Ascending aorta (tissue), 2 donors: ENCODE results near the gene ZSCAN30. TPM values are rescaled to one million over a fixed set of nuclear protein-coding genes. Genes with fewer than 3 reads are reported as not detected.
"Not testable (repeated sequence)": the region's sequence is repeated elsewhere in the genome, so short reads cannot be mapped to it uniquely, and the experiment has no call there.

Experiments used
- DNase-seq, 2 donors: peaks; one replicate each; pipeline ENCODE4 v3.0.0-alpha.2; 2019; ENCODE audit warnings: low spot score in 2 of 2
- H3K27ac ChIP-seq, 2 donors: fragments of 200-600 bp; sonication (generic); one replicate each; pipeline ENCODE4 v1.5.1; 2016 to 2017; ENCODE audit warnings: mild to moderate bottlenecking in 1 of 2
- H3K27me3 ChIP-seq: fragments of 200-600 bp; sonication (generic); one replicate; pipeline ENCODE4 v1.5.1; 2017
- H3K36me3 ChIP-seq, 2 donors: fragments of 200-600 bp; sonication (generic); one replicate each; pipeline ENCODE4 v1.5.1; 2016
- H3K4me1 ChIP-seq, 2 donors: fragments of 200-600 bp; sonication (generic); one replicate each; pipeline ENCODE4 v1.5.1; 2016 to 2017; ENCODE audit warnings: mild to moderate bottlenecking in 1 of 2
- H3K4me3 ChIP-seq, 2 donors: fragments of 200-600 bp; sonication (generic); one replicate each; pipeline ENCODE4 v1.5.1; 2016 to 2017; ENCODE audit warnings: mild to moderate bottlenecking in 1 of 2
- H3K9me3 ChIP-seq, 2 donors: fragments of 200-600 bp; sonication (generic); one replicate each; pipeline ENCODE4 v1.5.1; 2016
- CTCF ChIP-seq, 3 experiments: fragments of 200-600 bp in 2 of 3; fragments of 450-650 bp in 1 of 3; sonication (generic) in 2 of 3; IDR thresholded peaks; one replicate each; pipeline ENCODE4 v1.5.1; 2016 to 2019; ENCODE audit warnings: antibody characterized with exemption in 3 of 3, mild to moderate bottlenecking in 1 of 3, moderate library complexity in 1 of 3
- intact Hi-C: fragments of 100-400 bp; cut with DNase I; formaldehyde crosslinking; loops from one replicate; pipeline ENCODE4 v1.15.1; 2023
- total RNA-seq: library from RNA; depleted of rRNA; stranded (reverse); fragments of >200 nt; gene quantifications from one replicate; pipeline ENCODE4 v1.1.0, GENCODE V29; 2016

ZSCAN30 gene
- total RNA-seq, 1 donor from 2014 or later = 7.5 TPM

- intact Hi-C loops = no loop called here
- TF ChIP-seq CTCF (IDR thresholded peaks at IDR 0.05) = no peak
- no peak overlapping the region for H3K27ac ChIP-seq
- DNase-seq = no peak
- no peak overlapping the region for H3K4me3 ChIP-seq
- H3K36me3 ChIP-seq = no peaks in the 10 kb centered on the region
- H3K27me3 ChIP-seq = no peaks in the 10 kb centered on the region
- H3K9me3 ChIP-seq = no peaks in the 10 kb centered on the region
- H3K4me1 ChIP-seq = no peaks in the 10 kb centered on the region
These were observed 75.0 kb downstream of the ZSCAN30 start for GRCh38 chr18:35215026-35215425.

DNA sequence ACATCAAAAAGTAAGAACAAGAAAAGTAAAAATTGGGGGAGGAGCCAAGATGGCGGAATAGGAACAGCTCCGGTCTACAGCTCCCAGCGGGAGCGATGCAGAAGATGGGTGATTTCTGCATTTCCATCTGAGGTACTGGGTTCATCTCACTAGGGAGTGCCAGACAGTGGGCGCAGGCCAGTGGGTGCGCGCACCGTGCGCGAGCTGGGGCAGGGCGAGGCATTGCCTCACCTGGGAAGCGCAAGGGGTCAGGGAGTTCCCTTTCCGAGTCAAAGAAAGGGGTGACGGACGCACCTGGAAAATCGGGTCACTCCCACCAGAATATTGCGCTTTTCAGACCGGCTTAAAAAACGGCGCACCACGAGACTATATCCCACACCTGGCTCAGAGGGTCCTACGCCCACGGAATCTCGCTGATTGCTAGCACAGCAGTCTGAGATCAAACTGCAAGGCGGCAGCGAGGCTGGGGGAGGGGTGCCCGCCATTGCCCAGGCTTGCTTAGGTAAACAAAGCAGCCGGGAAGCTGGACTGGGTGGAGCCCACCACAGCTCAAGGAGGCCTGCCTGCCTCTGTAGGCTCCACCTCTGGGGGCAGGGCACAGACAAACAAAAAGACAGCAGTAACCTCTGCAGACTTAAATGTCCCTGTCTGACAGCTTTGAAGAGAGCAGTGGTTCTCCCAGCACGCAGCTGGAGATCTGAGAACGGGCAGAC lies 84.1 kb downstream of the ZSCAN30 start:
- H3K27me3 ChIP-seq, H3K27ac ChIP-seq, H3K9me3 ChIP-seq, H3K4me1 ChIP-seq, DNase-seq, intact Hi-C loops, H3K4me3 ChIP-seq, H3K36me3 ChIP-seq: not testable (repeated sequence)

GRCh38 chr18:35205199-35205712 lies 84.8 kb downstream of the ZSCAN30 start:
- no peak overlapping the region for H3K27ac ChIP-seq
- intact Hi-C loops = no loop called here
- H3K36me3 ChIP-seq = no peaks in the 10 kb centered on the region
- no peak for TF ChIP-seq CTCF (IDR thresholded peaks at IDR 0.05)
- H3K4me3 ChIP-seq = no peak overlapping the region
- H3K27me3 ChIP-seq = no peaks in the 10 kb centered on the region
- DNase-seq = no peak
- H3K9me3 ChIP-seq = no peaks in the 10 kb centered on the region
- no peaks in the 10 kb centered on the region for H3K4me1 ChIP-seq

DNA sequence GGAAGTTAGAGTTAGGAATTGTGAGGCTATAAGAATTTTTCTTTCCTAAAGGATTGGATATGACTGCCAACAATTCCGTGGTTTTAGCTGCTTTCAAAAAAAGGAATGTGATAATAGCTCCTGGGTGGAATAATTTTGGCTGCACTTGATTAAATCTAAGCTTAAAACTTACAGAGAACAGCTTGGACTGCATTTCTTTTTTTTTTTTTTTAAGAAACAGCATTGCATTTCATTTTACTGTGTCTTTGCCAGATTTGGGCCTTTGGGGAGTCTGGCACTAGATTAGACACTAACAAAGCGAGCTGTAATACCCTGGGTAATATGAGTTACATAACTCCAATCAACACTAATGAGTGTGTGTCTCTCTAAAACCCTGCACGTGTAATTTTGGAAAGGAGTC lies 87.0 kb downstream of the ZSCAN30 start:
- no peak for DNase-seq
- H3K36me3 ChIP-seq = no peaks in the 10 kb centered on the region
- no peaks in the 10 kb centered on the region for H3K4me1 ChIP-seq
- H3K27ac ChIP-seq = no peak overlapping the region
- no peak for TF ChIP-seq CTCF (IDR thresholded peaks at IDR 0.05)
- no peak overlapping the region for H3K4me3 ChIP-seq
- H3K27me3 ChIP-seq = no peaks in the 10 kb centered on the region
- no peaks in the 10 kb centered on the region for H3K9me3 ChIP-seq
- intact Hi-C loops = no loop called here

DNA sequence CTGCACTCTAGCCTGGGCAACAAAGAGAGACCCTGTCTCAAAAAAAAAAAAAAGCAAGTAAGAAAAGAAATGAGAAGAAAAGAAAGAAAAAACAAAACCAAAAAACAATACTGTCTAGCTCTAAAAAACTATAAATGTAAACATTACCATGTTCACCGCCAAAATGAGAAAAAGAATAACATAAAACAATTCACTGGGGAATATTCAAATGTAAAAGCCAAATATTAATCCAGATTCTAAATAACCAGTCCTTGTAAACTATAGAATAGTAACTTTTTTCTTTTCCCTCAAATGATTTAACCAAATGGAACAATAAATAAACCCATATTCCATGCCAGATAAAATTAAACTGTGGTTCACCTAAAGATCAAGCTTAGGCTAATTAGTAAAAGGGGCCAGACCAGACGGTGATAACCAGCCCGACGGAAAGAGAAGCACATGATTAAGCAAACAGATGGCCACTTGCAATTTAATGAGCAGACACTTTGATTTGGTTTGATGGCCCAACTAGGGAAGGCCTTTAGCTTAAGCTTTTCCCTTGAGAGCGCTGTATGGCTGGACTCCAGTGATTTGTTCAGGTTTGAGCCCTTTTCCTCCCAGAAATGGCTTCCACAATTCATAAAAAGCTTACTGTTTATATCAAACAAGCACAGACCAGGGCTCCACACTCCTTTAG lies 88.6 kb downstream of the ZSCAN30 start:
- Histone ChIP-seq H3K4me1 (no peaks in the 10 kb centered on the region), H3K9me3 (no peaks in the 10 kb centered on the region), H3K36me3 (no peaks in the 10 kb centered on the region), H3K4me3 (no peak overlapping the region), H3K27ac (no peak overlapping the region), H3K27me3 (no peaks in the 10 kb centered on the region)
- no peak for TF ChIP-seq CTCF (IDR thresholded peaks at IDR 0.05)
- intact Hi-C loops = no loop called here
- DNase-seq = no peak

Other genes starting within 250 kb of the ZSCAN30 start
- 22.4 TPM for gene MAPRE2, start 248.8 kb downstream of the ZSCAN30 start, total RNA-seq
- 13.9 TPM for gene ZNF397, start 49.2 kb downstream of the ZSCAN30 start, total RNA-seq
- gene ZNF24, start 54.2 kb upstream of the ZSCAN30 start, total RNA-seq = 11.5 TPM
- 0.21 TPM for gene ZNF396, start 87.1 kb upstream of the ZSCAN30 start, total RNA-seq
- 11.2 TPM for gene INO80C, start 207.7 kb upstream of the ZSCAN30 start, total RNA-seq